GM23248 (cell line): ENCODE measurements around the gene SLC4A11. TPM values are rescaled to one million over a fixed set of nuclear protein-coding genes. Genes with fewer than 3 reads are reported as not detected.

Source experiments
- DNase-seq: peaks from one replicate; pipeline ENCODE4 v3.0.0-alpha.2; 2015
- H2AFZ ChIP-seq: fragments of 200-600 bp; sonication (generic); 2 replicates; pipeline ENCODE4 v1.6.1; 2016; ENCODE audit warnings: antibody characterized with exemption
- H3F3A ChIP-seq: fragments of 200-600 bp; sonication (generic); 2 replicates; pipeline ENCODE4 v1.6.1; 2016; ENCODE audit warnings: mild to moderate bottlenecking, antibody characterized with exemption, mixed run types; ENCODE audit not compliant: insufficient read depth
- H3K27ac ChIP-seq: fragments of 200-600 bp; sonication (generic); 2 replicates; pipeline ENCODE4 v1.5.1; 2016; ENCODE audit warnings: mild to moderate bottlenecking
- H3K27me3 ChIP-seq: fragments of 200-600 bp; sonication (generic); replicated peaks from 2 replicates; pipeline ENCODE4 v1.6.1; 2016; ENCODE audit warnings: mild to moderate bottlenecking; ENCODE audit not compliant: insufficient read depth
- H3K36me3 ChIP-seq: fragments of 200-600 bp; sonication (generic); 2 replicates; pipeline ENCODE4 v1.6.1; 2016; ENCODE audit warnings: low read depth, mild to moderate bottlenecking
- H3K4me1 ChIP-seq: fragments of 200-600 bp; sonication (generic); 2 replicates; pipeline ENCODE4 v1.6.1; 2016; ENCODE audit warnings: mild to moderate bottlenecking; ENCODE audit not compliant: insufficient read depth
- H3K4me2 ChIP-seq: fragments of 200-600 bp; sonication (generic); one replicate; pipeline ENCODE4 v1.6.1; 2016; ENCODE audit warnings: mild to moderate bottlenecking; ENCODE audit not compliant: unreplicated experiment
- H3K4me3 ChIP-seq: fragments of 200-600 bp; sonication (generic); 2 replicates; pipeline ENCODE4 v1.5.1; 2016; ENCODE audit warnings: mild to moderate bottlenecking
- H3K79me2 ChIP-seq: fragments of 200-600 bp; sonication (generic); 2 replicates; pipeline ENCODE4 v1.6.1; 2016; ENCODE audit warnings: mild to moderate bottlenecking; ENCODE audit not compliant: insufficient read depth
- H3K9ac ChIP-seq: fragments of 200-600 bp; sonication (generic); 2 replicates; pipeline ENCODE4 v1.6.1; 2016; ENCODE audit warnings: mild to moderate bottlenecking
- H3K9me2 ChIP-seq: fragments of 200-600 bp; sonication (generic); 2 replicates; pipeline ENCODE4 v1.6.1; 2016; ENCODE audit warnings: mixed run types, mild to moderate bottlenecking, moderate library complexity; ENCODE audit not compliant: insufficient read depth
- H3K9me3 ChIP-seq: fragments of 200-600 bp; sonication (generic); one replicate; pipeline ENCODE4 v1.6.1; 2017; ENCODE audit warnings: low read depth
- H4K20me1 ChIP-seq: fragments of 200-600 bp; sonication (generic); 2 replicates; pipeline ENCODE4 v1.6.0; 2016; ENCODE audit not compliant: insufficient read depth
- EZH2 ChIP-seq: fragments of 200-600 bp; sonication (generic); IDR thresholded peaks from 2 replicates; pipeline ENCODE4 v1.6.1; 2018; ENCODE audit warnings: antibody characterized with exemption, mild to moderate bottlenecking; ENCODE audit not compliant: insufficient read depth, poor library complexity, severe bottlenecking
- EZH2phosphoT487 ChIP-seq: fragments of 200-600 bp; sonication (generic); IDR thresholded peaks from 2 replicates; pipeline ENCODE4 v1.6.1; 2018; ENCODE audit warnings: antibody characterized with exemption, moderate library complexity, mild to moderate bottlenecking, low read depth; ENCODE audit not compliant: insufficient read depth
- WGBS, 2 experiments: methylation state at CpG; one replicate each; pipeline ENCODE4 v1.1.6; 2015 to 2017; ENCODE audit warnings: low lambda C conversion rate in 2 of 2, low coverage in 1 of 2; ENCODE audit errors: missing lambda C conversion rate in 2 of 2; 5-methylcytosine and 5-hydroxymethylcytosine counted together
- in situ Hi-C: fragments of 300-500 bp; cut with MboI; formaldehyde crosslinking; loops from 2 replicates; pipeline ENCODE4 v1.15.0; 2020
- polyA plus RNA-seq: library from polyadenylated mRNA; unstranded; fragments of >200 nt; fragmentation: Nextera tagmentation; extraction: Ambion mirVana; gene quantifications from 2 replicates; pipeline ENCODE4 v1.2.1, GENCODE V29; 2016
- total RNA-seq: library from RNA; depleted of rRNA; stranded (reverse); fragments of >200 nt; shearing (Covaris generic); gene quantifications from 2 replicates; pipeline ENCODE4 v1.2.3, GENCODE V29; 2014

The SLC4A11 gene
- total and polyA plus RNA-seq, 2 experiments from 2014 or later, result 0.65 to 1.1 TPM

GRCh38 chr20:3258429-3258828 is 19.4 kb upstream of the SLC4A11 start:
- Histone ChIP-seq H2AFZ (no peak overlapping the region), H3K9ac (no peak overlapping the region), H3K4me1 (no peaks in the 10 kb centered on the region), H3K27me3 (no peaks in the 10 kb centered on the region), H3K79me2 (no peaks in the 10 kb centered on the region), H3K27ac (no peak overlapping the region), H4K20me1 (no peaks in the 10 kb centered on the region), H3F3A (0 out of 2 replicates have a peak, but pooled peaks cover 3% of the 10 kb centered on the region), H3K36me3 (peaks cover 6% of the 10 kb centered on the region), H3K4me3 (no peak overlapping the region), H3K9me3 (no peaks in the 10 kb centered on the region), H3K4me2 (no peak overlapping the region), H3K9me2 (no peaks in the 10 kb centered on the region)
- DNase-seq, result no peak
- WGBS, 2 experiments, result 80 to 82% methylated on average over 5 of the region's 5 CpGs
- in situ Hi-C loops, result no loop called here
- TF ChIP-seq EZH2, result no peak
- TF ChIP-seq EZH2phosphoT487, result no peak

GRCh38 chr20:3255728-3256127 is 16.7 kb upstream of the SLC4A11 start:
- no peaks in the 10 kb centered on the region for H3K9me2 ChIP-seq
- no peaks in the 10 kb centered on the region for H4K20me1 ChIP-seq
- no peaks in the 10 kb centered on the region for H3K79me2 ChIP-seq
- H3K9ac ChIP-seq, result no peak overlapping the region
- no peaks in the 10 kb centered on the region for H3K9me3 ChIP-seq
- no peaks in the 10 kb centered on the region for H3F3A ChIP-seq
- no peak overlapping the region for H3K4me2 ChIP-seq
- TF ChIP-seq EZH2 (no peak), EZH2phosphoT487 (no peak)
- no peak overlapping the region for H2AFZ ChIP-seq
- no peaks in the 10 kb centered on the region for H3K27me3 ChIP-seq
- H3K4me1 ChIP-seq, result no peaks in the 10 kb centered on the region
- no peak overlapping the region for H3K4me3 ChIP-seq
- H3K27ac ChIP-seq, result no peak overlapping the region
- no peak for DNase-seq
- in situ Hi-C loops, result no loop called here
- 99% methylated on average over 5 of the region's 5 CpGs for WGBS, 2 experiments
- H3K36me3 ChIP-seq, result peaks cover 15% of the 10 kb centered on the region

GRCh38 chr20:3251806-3252205 is 12.8 kb upstream of the SLC4A11 start:
- Histone ChIP-seq H3K27me3 (no peaks in the 10 kb centered on the region), H3F3A (no peaks in the 10 kb centered on the region; the same call in 1 of the 2 replicates), H3K4me1 (peaks cover 9% of the 10 kb centered on the region; the same call in 1 of the 2 replicates), H3K4me3 (no peak overlapping the region), H3K9ac (no peak overlapping the region), H3K9me3 (no peaks in the 10 kb centered on the region), H3K27ac (no peak overlapping the region), H3K4me2 (no peak overlapping the region), H3K36me3 (peaks cover 17% of the 10 kb centered on the region), H4K20me1 (no peaks in the 10 kb centered on the region), H2AFZ (no peak overlapping the region), H3K79me2 (no peaks in the 10 kb centered on the region), H3K9me2 (no peaks in the 10 kb centered on the region)
- 40% methylated on average over 8 of the region's 8 CpGs for WGBS, 2 experiments
- no peak for TF ChIP-seq EZH2
- TF ChIP-seq EZH2phosphoT487, result no peak
- in situ Hi-C loops, result no loop called here
- DNase-seq, result peak; percentile 26

GRCh38 chr20:3250091-3250504 is 11.1 kb upstream of the SLC4A11 start:
- H3K27ac ChIP-seq, result no peak overlapping the region
- H3K27me3 ChIP-seq, result no peaks in the 10 kb centered on the region
- H3K9me2 ChIP-seq, result no peaks in the 10 kb centered on the region
- peaks cover 14% of the 10 kb centered on the region; the same call in 1 of the 2 replicates for H3K36me3 ChIP-seq
- no peaks in the 10 kb centered on the region for H3K79me2 ChIP-seq
- DNase-seq, result peak; percentile 23
- H3K9me3 ChIP-seq, result no peaks in the 10 kb centered on the region
- H4K20me1 ChIP-seq, result no peaks in the 10 kb centered on the region
- TF ChIP-seq EZH2 (no peak), EZH2phosphoT487 (no peak)
- in situ Hi-C loops, result no loop called here
- no peak overlapping the region for H3K4me2 ChIP-seq
- no peak overlapping the region for H3K9ac ChIP-seq
- 81% methylated on average over 10 of the region's 10 CpGs for WGBS, 2 experiments
- no peak overlapping the region for H3K4me3 ChIP-seq
- H3F3A ChIP-seq, result peaks cover 4% of the 10 kb centered on the region; the same call in 1 of the 2 replicates
- peaks cover 9% of the 10 kb centered on the region; the same call in 1 of the 2 replicates for H3K4me1 ChIP-seq
- no peak overlapping the region for H2AFZ ChIP-seq
